Tibial artery (tissue), 4 donors: ENCODE results near the gene ELOVL1.
A peak's percentile ranks its signal among the peaks of the same experiment; 100 is the strongest.

Experiments
- DNase-seq, 2 donors: peaks; one replicate each; pipeline ENCODE4 v3.0.0-alpha.2; 2019
- H3K27ac ChIP-seq, 2 donors: fragments of 200-600 bp; sonication (generic) in 1 of 2; 1 replicate in 1 of 2; 2 replicates in 1 of 2; pipeline ENCODE4 v1.5.1; 2018 to 2019; ENCODE audit warnings: mild to moderate bottlenecking in 1 of 2
- H3K27me3 ChIP-seq, 2 donors: fragments of 200-600 bp; sonication (generic) in 1 of 2; one replicate each; pipeline versions ENCODE4 v1.5.1 to v1.6.0; 2016 to 2019
- H3K36me3 ChIP-seq, 3 donors: fragments of 200-600 bp; sonication (generic) in 2 of 3; one replicate each; pipeline ENCODE4 v1.5.1; 2016 to 2019; ENCODE audit warnings: mild to moderate bottlenecking in 2 of 3
- H3K4me1 ChIP-seq, 4 donors: fragments of 200-600 bp; sonication (generic) in 2 of 4; 1 replicate in 3 of 4; 2 replicates in 1 of 4; pipeline ENCODE4 v1.5.1; 2016 to 2019
- H3K4me3 ChIP-seq, 2 donors: fragments of 200-600 bp; sonication (generic) in 1 of 2; 1 replicate in 1 of 2; 2 replicates in 1 of 2; pipeline ENCODE4 v1.5.1; 2018 to 2019; ENCODE audit warnings: mild to moderate bottlenecking in 2 of 2
- H3K9me3 ChIP-seq, 3 donors: fragments of 200-600 bp; sonication (generic) in 1 of 3; one replicate each; pipeline ENCODE4 v1.5.1; 2016 to 2019
- intact Hi-C: fragments of 100-400 bp; cut with DNase I; formaldehyde crosslinking; loops from one replicate; pipeline ENCODE4 v1.15.0; 2023; ENCODE audit warnings: low total_unique reads
- TF ChIP-seq, protein P1 (sequence below), 2 experiments: fragments of 200-600 bp in 1 of 2; fragments of 450-650 bp in 1 of 2; IDR thresholded peaks; one replicate each; pipeline ENCODE4 v1.5.1; 2017 to 2019; ENCODE audit warnings: antibody characterized with exemption in 2 of 2, mild to moderate bottlenecking in 1 of 2, moderate library complexity in 1 of 2

The ELOVL1 gene

DNA sequence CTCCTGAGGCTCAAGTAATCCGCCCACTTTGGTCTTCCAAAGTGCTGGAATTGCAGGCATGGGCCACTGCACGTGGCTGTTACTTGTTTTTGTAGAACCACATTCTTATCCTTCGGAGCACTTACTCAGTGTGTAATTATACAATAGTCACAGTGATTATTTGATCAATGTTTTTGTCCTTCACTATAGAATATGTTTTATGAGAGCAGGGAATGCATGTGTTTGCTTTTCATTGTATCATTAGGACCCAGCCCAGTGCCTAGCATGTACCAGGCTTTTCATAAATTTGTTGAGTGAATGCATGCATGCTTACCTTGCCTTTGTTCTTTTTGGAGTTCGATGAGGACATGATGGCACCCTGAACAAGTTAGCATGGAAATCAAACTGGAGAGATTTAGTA, 27.7 kb upstream of the ELOVL1 start:
- H3K9me3 ChIP-seq = no peaks in the 10 kb centered on the region
- H3K36me3 ChIP-seq = peaks cover 0 to 21% (median 17%) of the 10 kb centered on the region in 3 donors
- H3K27ac ChIP-seq = no peak overlapping the region
- intact Hi-C loops = no loop called here
- no peak overlapping the region for H3K4me3 ChIP-seq
- H3K4me1 ChIP-seq = peaks cover 0 to 8% (median 7%) of the 10 kb centered on the region in 4 donors
- no peak for DNase-seq
- H3K27me3 ChIP-seq = no peaks in the 10 kb centered on the region
- TF ChIP-seq, protein P1, sequence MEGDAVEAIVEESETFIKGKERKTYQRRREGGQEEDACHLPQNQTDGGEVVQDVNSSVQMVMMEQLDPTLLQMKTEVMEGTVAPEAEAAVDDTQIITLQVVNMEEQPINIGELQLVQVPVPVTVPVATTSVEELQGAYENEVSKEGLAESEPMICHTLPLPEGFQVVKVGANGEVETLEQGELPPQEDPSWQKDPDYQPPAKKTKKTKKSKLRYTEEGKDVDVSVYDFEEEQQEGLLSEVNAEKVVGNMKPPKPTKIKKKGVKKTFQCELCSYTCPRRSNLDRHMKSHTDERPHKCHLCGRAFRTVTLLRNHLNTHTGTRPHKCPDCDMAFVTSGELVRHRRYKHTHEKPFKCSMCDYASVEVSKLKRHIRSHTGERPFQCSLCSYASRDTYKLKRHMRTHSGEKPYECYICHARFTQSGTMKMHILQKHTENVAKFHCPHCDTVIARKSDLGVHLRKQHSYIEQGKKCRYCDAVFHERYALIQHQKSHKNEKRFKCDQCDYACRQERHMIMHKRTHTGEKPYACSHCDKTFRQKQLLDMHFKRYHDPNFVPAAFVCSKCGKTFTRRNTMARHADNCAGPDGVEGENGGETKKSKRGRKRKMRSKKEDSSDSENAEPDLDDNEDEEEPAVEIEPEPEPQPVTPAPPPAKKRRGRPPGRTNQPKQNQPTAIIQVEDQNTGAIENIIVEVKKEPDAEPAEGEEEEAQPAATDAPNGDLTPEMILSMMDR (IDR thresholded peaks at IDR 0.05) = no peak

DNA sequence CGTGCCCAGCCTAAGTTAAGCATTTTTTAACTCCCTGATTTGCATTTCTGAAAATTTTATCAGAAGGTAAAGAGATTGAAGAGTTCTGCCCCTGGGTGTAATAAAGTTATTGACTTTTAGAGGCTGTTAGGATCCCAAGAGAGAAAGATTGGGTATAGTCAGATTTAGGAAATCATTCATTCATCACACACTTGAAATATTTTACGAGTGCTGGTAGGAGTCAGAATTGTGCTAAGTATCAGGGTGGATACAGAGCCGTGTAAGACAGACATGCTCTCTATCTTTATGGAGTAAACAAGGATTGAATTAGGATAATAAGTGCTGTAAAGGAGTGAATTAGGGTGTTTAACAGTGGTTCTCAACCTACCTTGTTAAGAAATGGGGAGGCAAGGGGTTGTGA, 24.9 kb upstream of the ELOVL1 start:
- Histone ChIP-seq H3K4me3 (no peak overlapping the region), H3K36me3 (peaks cover 0 to 21% (median 17%) of the 10 kb centered on the region in 3 donors), H3K27ac (no peak overlapping the region), H3K27me3 (no peaks in the 10 kb centered on the region), H3K4me1 (peaks cover 0 to 27% (median 24%) of the 10 kb centered on the region in 4 donors), H3K9me3 (no peaks in the 10 kb centered on the region)
- intact Hi-C loops = no loop called here
- TF ChIP-seq, protein P1 (IDR thresholded peaks at IDR 0.05) = no peak
- DNase-seq = no peak

DNA sequence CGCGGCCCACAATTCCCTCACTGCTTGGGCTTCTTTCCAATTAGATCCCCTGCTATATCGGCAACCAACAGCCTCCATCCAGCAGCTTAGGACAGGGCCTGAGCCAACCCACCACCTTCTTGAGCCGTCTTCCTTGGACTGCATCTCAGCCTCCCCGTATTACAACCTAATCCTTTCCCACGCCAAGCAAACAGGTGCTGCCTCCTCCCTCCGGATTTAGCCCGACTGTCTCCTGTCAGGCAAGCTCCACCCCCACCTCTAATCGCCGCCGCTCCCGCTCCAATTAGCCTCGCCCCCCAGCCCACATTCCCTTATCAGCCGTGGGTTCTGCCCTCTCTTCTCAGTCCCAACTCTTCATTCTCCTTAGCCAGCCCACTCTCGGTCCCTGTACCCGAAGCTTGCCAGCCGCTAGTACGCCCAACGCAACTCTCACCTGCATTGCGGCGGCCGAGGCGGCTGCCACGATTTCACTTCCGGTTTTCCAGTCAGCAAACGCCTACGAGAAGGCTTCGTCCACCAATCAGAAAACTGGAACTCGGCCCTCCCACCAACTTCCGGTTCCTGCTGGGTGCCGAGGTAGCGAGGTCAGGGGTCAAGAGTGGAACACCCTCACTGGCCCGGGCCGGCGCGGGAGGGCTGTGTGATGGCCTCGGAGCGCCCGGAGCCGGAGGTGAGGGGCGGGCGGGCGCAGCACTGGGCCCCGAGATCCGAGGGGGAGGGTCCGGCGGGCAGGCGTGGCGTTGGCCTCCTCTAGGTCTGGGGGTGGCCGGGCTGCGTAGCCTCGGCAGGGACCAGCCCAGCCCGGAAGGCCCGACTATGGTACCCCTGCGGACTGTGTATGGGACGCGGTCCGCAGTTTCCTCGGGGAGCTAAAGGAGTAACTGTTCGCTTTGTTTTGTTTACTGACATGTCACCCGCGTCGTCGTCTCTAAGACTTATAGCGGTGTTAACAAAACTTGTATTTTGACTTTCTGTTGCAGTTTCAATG, 21.8 kb upstream of the ELOVL1 start, which contains the start of the genes MED8 and SZT2:
Gene MED8 (minus strand): TSS at position 475 of the 988 bp plus-strand sequence. CDS start 36 bp downstream, at position 439.
Gene SZT2 (plus strand): TSS at position 574 of the 988 bp plus-strand sequence. CDS start 70 bp downstream, at position 644.
- peak; percentile 97 to 98 for DNase-seq
- Histone ChIP-seq H3K27ac (peak within 1 kb of the TSS; percentile 87), H3K4me3 (peak within 1 kb of the TSS; percentile 76 to 78), H3K27me3 (no peaks in the 10 kb centered on the region), H3K4me1 (peaks cover 0 to 33% (median 26%) of the 10 kb centered on the region in 4 donors), H3K36me3 (peaks cover 28 to 32% (median 31%) of the 10 kb centered on the region in 3 donors), H3K9me3 (no peaks in the 10 kb centered on the region)
- TF ChIP-seq, protein P1 (IDR thresholded peaks at IDR 0.05) = no peak
- intact Hi-C loops = loop anchor here (5.0 to 10.0 kb wide), 2 partner anchors 37 to 165 kb away; no protein-coding TSS in a partner anchor

DNA sequence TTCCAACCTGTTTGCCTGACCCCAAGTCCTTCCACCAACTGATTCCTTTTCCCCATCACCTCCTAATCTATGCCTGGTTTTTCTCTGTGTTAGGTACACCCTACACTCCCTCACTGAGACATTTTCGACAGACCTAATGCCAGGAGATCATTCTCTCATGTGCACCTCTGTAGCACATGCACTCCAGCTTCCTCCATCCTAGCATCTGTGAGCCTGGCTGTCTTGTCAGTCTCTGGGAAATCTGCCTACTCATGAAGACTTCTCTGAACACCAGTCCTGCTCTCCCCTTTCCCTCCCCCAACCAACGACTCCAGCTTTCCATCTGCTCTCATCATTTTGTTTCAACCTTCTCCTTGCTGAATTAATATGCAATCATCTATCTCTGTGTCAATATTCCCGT, 20.8 kb upstream of the ELOVL1 start:
- peak overlapping the region; percentile 87 for H3K27ac ChIP-seq
- intact Hi-C loops = loop anchor here (5.0 to 10.0 kb wide), 2 partner anchors 36 to 164 kb away; no protein-coding TSS in a partner anchor
- peaks cover 0 to 33% (median 26%) of the 10 kb centered on the region in 4 donors for H3K4me1 ChIP-seq
- peak overlapping the region; percentile 76 to 78 for H3K4me3 ChIP-seq
- no peak for DNase-seq
- no peaks in the 10 kb centered on the region for H3K9me3 ChIP-seq
- TF ChIP-seq, protein P1 (IDR thresholded peaks at IDR 0.05) = no peak
- no peaks in the 10 kb centered on the region for H3K27me3 ChIP-seq
- H3K36me3 ChIP-seq = peaks cover 36 to 40% (median 38%) of the 10 kb centered on the region in 3 donors

DNA sequence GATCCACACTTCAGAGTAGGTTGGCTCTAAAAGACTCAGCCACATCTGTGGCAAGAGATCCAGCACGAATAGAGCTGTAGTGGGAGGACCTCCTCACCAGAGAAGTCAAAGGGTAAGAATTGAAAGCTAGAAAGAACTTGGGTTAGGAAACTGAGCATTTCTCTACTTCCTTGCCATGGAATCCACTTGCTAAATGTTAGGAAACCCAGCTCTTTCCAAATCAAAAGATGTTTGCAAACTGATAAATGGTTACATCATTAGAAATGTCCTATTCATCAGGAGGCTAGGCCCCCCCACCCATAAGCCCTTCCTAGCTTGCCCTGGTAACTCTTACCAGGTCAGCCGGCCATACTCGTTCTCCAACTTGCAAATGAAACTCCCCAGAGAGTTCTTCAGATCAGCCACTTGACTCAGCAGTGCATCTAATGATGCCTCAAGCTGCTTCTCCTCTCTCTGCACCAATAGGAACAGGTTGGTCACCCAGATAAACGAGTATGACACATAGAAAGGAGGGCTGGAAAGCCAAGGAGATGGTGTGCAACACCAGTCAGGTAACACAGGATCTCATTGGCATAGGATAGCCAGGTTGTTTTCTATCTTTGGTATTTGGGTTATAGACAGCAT, 20.3 kb upstream of the ELOVL1 start:
- no peak overlapping the region for H3K27ac ChIP-seq
- TF ChIP-seq, protein P1 (IDR thresholded peaks at IDR 0.05) = no peak

More for the DNA sequence above, 20.3 kb upstream of the ELOVL1 start:
- intact Hi-C loops = loop anchor here (5.0 to 10.0 kb wide), 2 partner anchors 36 to 163 kb away; no protein-coding TSS in a partner anchor
- Histone ChIP-seq H3K4me1 (peaks cover 0 to 33% (median 26%) of the 10 kb centered on the region in 4 donors), H3K36me3 (peaks cover 40 to 43% (median 41%) of the 10 kb centered on the region in 3 donors), H3K27me3 (no peaks in the 10 kb centered on the region), H3K9me3 (no peaks in the 10 kb centered on the region), H3K4me3 (peak overlapping the region in 1 of 2 donors; percentile 76)
- DNase-seq = no peak
